ENCODE data around the gene SMAD4. TPM values are rescaled to one million over a fixed set of nuclear protein-coding genes. Genes with fewer than 3 reads are reported as not detected.

Gene SMAD4
- total and polyA plus RNA-seq, 4 donors = 9.3 to 65.3 (median 29.1) TPM

- TF ChIP-seq CTCF (IDR thresholded peaks at IDR 0.05; ENCODE audit: low read depth, low read length, missing input control) (no peak), ZBTB33 (IDR thresholded peaks at IDR 0.05) (no peak), HNF4G (IDR thresholded peaks at IDR 0.05) (no peak), EGR1 (IDR thresholded peaks at IDR 0.05; ENCODE audit: low read depth in 2 of 2) (no peak), TAF1 (conservative IDR thresholded peaks at IDR 0.05) (no peak), MAX (IDR thresholded peaks at IDR 0.05) (no peak), YY1 (IDR thresholded peaks at IDR 0.05) (no peak), FOXA1 (IDR thresholded peaks at IDR 0.05) (no peak)
- TF ChIP-seq, protein P1, sequence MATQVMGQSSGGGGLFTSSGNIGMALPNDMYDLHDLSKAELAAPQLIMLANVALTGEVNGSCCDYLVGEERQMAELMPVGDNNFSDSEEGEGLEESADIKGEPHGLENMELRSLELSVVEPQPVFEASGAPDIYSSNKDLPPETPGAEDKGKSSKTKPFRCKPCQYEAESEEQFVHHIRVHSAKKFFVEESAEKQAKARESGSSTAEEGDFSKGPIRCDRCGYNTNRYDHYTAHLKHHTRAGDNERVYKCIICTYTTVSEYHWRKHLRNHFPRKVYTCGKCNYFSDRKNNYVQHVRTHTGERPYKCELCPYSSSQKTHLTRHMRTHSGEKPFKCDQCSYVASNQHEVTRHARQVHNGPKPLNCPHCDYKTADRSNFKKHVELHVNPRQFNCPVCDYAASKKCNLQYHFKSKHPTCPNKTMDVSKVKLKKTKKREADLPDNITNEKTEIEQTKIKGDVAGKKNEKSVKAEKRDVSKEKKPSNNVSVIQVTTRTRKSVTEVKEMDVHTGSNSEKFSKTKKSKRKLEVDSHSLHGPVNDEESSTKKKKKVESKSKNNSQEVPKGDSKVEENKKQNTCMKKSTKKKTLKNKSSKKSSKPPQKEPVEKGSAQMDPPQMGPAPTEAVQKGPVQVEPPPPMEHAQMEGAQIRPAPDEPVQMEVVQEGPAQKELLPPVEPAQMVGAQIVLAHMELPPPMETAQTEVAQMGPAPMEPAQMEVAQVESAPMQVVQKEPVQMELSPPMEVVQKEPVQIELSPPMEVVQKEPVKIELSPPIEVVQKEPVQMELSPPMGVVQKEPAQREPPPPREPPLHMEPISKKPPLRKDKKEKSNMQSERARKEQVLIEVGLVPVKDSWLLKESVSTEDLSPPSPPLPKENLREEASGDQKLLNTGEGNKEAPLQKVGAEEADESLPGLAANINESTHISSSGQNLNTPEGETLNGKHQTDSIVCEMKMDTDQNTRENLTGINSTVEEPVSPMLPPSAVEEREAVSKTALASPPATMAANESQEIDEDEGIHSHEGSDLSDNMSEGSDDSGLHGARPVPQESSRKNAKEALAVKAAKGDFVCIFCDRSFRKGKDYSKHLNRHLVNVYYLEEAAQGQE (IDR thresholded peaks at IDR 0.05) = no peak
- 92% methylated on average over 10 of the region's 10 CpGs for WGBS
- no peaks in the 10 kb centered on the region for H3K4me1 ChIP-seq (ENCODE audit: control insufficient read depth in 4 of 4, insufficient read depth in 4 of 4, low read length in 3 of 4)
- H3K9ac ChIP-seq (ENCODE audit: low read depth in 1 of 2, low read length in 2 of 2) = no peak overlapping the region
- H3K9me3 ChIP-seq (ENCODE audit: control insufficient read depth in 4 of 4, low read length in 3 of 4) = no peaks in the 10 kb centered on the region
- H3K36me3 ChIP-seq (ENCODE audit: control insufficient read depth in 4 of 4, insufficient read depth in 3 of 4, low read depth in 1 of 4, low read length in 3 of 4) = no peaks in the 10 kb centered on the region
- H3K4me3 ChIP-seq (ENCODE audit: low read depth in 1 of 3, low read length in 3 of 3) = no peak overlapping the region
- no peak for DNase-seq (ENCODE audit: low spot score)
- H3K27me3 ChIP-seq (ENCODE audit: control insufficient read depth in 4 of 4, insufficient read depth in 4 of 4, low read length in 3 of 4) = no peaks in the 10 kb centered on the region
- H3K27ac ChIP-seq (ENCODE audit: low read depth in 1 of 2, low read length in 2 of 2) = no peak overlapping the region
Measured at GRCh38 chr18:51123936-51124486, 94.0 kb downstream of the SMAD4 start.

- no peak overlapping the region for H3K4me3 ChIP-seq (ENCODE audit: low read depth in 1 of 3, low read length in 3 of 3)
- H3K36me3 ChIP-seq (ENCODE audit: control insufficient read depth in 4 of 4, insufficient read depth in 3 of 4, low read depth in 1 of 4, low read length in 3 of 4) = no peaks in the 10 kb centered on the region
- TF ChIP-seq ZBTB33 (IDR thresholded peaks at IDR 0.05) = no peak
- no peak for TF ChIP-seq FOXA1 (IDR thresholded peaks at IDR 0.05)
- no peak for TF ChIP-seq FOXA2 (IDR thresholded peaks at IDR 0.05)
- no peak for DNase-seq (ENCODE audit: low spot score)
- H3K27ac ChIP-seq (ENCODE audit: low read depth in 1 of 2, low read length in 2 of 2) = no peak overlapping the region
- no peak overlapping the region for H3K9ac ChIP-seq (ENCODE audit: low read depth in 1 of 2, low read length in 2 of 2)
- H3K9me3 ChIP-seq (ENCODE audit: control insufficient read depth in 4 of 4, low read length in 3 of 4) = no peaks in the 10 kb centered on the region
- 96% methylated on average over 2 of the region's 2 CpGs for WGBS
- H3K27me3 ChIP-seq (ENCODE audit: control insufficient read depth in 4 of 4, insufficient read depth in 4 of 4, low read length in 3 of 4) = no peaks in the 10 kb centered on the region
- H3K4me1 ChIP-seq (ENCODE audit: control insufficient read depth in 4 of 4, insufficient read depth in 4 of 4, low read length in 3 of 4) = no peaks in the 10 kb centered on the region
Measured at GRCh38 chr18:51125976-51126375, 96.0 kb downstream of the SMAD4 start.

Data from liver (tissue), 9 donors.